GM19324 (cell line): Measurements from ENCODE around the gene LRRC75A.

Source experiments
- ATAC-seq: cut with Tn5 transposase; IDR thresholded peaks from one replicate; pipeline ENCODE4 v1.9.1; 2021; ENCODE audit warnings: mild to moderate bottlenecking, moderate library complexity; ENCODE audit not compliant: unreplicated experiment, low FRiP score

LRRC75A gene

DNA sequence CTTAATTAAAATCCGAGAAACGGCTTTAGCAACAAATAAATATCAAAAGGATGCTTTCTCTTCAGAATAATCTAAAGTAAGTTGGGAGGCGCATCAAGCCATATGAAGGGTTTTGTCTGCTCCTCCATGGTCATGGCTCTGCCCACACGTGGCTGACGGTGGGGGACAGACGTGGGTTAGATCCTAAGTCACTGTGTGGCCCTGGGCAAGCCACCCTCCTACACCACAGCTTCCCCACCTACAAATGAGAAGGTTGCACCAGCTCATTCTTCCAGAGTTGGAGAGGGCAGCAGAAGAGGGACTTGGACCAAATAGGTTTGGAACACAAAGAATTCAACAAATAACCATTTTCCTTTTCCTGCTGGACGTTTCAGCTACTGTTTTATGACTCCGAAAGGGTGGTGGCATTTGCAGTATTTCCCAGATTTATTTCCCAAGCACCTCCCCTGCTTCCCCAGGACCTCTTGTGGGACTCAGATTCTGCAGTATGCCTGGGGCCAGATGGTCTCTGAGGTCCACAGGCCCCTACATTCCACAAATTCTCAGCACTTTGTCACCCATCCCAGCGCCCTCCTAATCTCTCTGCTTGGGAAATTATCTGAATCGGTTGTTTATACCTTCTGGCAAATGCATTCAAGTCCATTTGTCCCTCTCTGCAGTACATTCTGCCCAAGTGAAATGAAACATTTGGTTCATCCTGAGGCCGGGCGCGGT is 17.8 kb downstream of the LRRC75A start:
- ATAC-seq, result no peak

DNA sequence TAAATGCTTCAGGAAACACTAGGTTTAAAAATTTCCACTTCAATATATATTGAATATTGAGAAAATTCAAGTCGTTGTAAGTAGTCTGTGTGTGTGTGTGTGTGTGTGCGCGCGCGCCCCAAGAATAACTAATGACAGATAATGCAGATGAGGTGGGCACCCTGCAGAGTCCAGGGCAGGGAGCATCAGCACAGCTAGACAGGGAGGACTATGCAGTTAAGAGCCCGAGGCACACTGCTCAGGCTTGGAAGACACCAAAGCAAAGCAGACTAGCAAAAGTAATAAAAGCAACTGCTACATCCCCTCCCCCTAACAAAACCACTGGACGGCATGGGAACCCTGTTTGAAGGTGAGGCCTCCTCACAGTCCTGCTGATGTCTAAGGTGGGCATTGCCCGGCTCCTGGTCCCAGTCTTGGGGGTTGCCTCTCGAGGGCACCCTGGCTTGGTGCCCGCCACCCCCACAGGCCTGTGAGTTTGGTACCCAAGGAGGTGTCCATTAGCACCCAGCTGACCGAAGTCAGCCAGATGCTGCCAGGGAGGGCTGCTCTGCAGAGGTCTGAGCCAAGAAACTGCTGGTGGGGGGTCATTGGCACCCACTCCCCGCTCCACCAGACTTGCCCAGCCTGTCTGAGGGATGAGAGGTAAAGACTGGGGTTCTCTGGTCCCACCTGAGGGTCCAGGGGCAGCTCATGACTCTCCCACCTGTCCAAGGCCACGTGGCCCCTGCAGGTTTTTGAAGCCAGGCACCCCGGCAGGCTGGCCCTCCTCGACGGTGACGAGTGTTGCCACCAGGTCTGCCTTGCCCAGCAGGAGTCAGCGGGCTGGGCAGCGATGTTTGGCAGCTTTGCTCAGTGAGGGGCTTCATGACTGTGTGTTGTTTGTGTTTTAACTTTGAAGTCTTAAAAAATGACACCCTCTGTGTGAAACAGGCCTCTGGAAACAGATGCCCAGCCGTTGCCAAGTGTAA is 18.7 kb downstream of the LRRC75A start:
- ATAC-seq, result no peak

DNA sequence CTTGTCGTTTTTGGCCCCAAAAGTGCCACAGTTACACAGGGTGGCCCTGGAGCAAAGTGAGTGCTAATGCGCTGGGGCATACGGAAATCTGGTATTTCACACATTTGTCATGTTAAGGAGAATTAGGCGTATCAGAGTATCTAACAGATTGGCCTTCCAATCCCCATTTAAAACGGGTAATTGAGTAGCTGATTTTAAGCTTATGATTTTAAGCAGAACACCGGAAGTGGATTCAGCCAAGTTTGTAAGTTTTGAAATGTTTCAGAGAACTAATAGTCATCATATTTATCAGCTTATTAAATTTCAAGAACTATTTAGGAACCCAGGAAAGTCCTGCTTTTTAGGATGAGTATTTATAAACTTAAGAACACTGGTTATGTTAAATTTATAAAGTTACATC is 19.5 kb downstream of the LRRC75A start:
- ATAC-seq, result no peak

DNA sequence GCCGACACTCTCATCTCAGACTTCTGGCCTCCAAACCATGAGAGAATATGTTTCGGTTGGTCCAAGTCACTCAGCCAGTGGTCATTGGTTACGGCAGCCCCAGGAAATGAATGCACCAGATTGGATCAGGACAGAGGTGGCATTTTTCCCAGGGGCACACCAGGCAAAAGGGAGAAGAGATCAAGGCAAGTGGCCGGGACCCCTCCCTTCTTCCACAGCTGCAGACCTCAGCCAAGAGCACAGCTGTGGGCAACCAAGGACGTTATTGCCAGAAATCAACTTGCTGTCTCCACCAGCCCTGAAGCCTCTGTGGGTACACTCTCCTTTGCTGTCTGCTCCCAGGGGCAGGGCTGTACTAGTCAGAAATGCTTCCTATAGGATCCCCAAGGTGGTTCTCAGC is 20.7 kb downstream of the LRRC75A start:
- ATAC-seq, result no peak

DNA sequence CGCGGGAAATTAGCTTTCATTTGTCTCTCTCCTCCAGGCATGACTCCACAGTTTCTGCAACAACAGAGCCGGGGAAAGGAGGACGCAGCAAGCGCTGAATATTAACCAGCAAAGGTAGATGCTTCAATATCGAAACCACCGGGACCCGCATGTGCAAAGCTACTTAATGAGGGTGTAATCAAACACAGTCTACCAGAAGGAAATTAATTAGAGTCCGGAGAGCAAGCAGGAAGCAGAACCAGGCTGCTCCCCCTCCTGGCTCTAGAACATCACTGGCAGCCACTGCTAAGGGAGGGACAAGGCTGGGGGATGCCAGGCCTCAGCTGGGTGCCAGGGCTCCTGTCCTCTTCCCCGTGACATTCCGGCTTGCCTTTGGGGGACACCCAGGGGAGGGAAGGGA is 21.7 kb downstream of the LRRC75A start:
- ATAC-seq, result no peak

DNA sequence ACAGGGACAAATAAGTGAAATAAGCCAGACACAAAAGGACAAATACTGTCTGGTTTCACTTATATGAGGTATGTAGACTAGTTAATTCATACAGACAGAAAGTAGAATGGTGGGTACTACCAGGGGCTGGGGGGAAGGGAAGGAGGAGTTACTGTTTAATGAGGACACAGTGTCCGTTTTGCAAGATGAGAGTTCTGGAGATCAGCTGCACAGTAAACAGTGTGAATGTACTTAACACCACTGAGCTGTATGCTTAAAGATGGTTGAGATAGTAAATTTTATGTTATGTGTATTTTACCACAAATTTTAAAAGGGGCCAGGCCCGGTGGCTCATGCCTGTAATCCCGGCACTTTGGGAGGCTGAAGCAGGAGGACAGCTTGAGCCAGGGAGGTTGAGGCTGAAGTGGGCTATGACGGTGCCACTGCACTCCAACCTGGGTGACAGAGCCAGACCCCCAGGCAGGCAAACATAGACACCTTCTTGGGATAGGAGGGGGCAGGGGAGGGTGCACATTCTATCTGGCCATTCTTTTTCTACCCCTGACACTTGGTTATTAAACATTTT is 23.5 kb downstream of the LRRC75A start:
- no peak for ATAC-seq

DNA sequence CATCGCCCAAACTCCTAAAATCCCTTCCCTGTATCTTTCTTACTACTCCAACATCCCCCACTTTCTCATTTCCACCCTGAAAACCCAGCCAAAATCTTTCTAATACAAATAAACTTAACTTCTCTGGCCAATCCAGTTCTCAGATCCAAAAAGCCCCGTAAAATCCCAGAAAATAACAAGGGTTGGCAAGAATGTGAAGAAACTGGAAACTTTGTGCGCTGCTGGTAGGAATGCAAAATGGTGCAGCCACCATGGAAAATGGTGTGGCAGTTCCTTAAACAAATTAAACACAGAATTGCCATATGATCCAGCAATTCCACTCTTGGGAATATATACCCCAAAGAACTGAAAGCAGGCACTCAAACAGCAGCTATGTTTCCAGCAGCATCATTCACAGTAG is 24.1 kb downstream of the LRRC75A start:
- ATAC-seq, result no peak

DNA sequence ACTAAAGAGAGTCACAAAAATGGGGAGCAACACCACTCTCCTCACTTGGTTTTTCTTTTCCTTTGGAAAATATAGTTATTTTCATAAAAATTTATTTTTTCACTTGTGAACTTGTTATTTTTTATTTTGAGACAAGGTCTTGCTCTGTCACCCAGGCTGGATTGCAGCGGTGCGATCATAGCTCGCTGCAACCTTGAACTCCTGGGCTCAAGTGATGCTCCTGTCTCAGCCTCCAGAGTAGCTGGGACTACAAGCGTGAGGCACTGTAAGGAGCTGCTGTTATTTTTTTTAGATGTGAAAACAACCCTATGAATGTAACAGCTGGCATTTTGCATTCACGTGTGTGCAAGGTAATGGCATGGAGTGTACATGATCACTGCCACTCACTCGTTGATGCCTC is 24.9 kb downstream of the LRRC75A start:
- ATAC-seq, result no peak

DNA sequence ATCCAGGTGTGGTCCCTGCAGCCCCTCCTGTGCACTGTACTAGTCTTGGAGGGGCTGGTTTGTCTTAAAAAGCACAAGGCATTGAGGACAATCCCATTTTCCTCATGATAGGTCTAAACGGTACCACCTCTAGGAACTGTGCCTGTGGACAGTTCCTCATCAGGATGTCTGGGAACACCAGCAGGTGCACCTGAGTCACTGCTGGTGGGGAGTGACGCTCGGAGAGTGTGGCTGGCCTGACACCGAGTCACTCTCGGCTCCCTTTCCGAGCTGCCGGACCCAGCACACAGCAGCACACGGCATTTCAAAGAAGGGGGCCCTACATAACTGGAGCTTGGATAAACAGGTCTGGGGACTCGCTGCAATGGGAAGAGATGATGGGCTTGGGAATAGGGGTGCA is 25.6 kb downstream of the LRRC75A start:
- no peak for ATAC-seq

DNA sequence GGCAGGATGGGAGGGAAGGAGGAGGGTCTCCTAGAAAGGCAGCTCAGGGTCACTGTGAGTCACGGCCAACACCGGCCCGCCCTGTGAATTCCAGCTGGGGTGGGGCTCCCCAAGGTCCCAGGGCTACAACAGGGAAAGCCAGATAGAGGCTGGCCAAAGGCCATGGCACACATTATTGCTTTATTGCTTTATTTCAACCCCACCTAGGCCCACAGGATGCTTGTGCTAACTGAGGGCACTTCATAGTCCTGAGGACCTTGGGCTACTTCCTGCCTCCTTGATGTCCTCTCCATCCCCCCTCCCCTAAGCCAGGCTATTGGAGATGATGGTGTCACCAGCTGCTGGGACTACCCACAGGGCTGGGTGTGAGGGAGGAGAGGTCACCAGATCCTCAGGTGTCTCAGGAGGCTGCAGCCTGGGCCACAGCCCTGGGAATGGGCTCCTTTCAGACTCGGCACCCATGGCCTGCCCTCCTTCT is 26.1 kb downstream of the LRRC75A start:
- ATAC-seq, result no peak

DNA sequence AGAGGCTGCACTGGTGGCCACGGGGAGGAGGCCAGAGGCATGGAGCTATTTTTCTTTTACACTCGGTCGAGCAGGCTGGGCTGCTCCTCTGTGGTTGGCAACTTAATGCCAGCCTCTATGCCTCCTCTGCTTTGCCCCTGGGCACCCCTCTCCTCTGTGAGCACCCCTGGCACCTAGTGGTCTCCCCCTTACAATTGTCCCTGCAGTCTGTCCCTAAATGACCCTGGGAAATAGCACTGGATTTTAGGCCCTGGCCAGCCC is 27.0 kb downstream of the LRRC75A start:
- ATAC-seq, result no peak

DNA sequence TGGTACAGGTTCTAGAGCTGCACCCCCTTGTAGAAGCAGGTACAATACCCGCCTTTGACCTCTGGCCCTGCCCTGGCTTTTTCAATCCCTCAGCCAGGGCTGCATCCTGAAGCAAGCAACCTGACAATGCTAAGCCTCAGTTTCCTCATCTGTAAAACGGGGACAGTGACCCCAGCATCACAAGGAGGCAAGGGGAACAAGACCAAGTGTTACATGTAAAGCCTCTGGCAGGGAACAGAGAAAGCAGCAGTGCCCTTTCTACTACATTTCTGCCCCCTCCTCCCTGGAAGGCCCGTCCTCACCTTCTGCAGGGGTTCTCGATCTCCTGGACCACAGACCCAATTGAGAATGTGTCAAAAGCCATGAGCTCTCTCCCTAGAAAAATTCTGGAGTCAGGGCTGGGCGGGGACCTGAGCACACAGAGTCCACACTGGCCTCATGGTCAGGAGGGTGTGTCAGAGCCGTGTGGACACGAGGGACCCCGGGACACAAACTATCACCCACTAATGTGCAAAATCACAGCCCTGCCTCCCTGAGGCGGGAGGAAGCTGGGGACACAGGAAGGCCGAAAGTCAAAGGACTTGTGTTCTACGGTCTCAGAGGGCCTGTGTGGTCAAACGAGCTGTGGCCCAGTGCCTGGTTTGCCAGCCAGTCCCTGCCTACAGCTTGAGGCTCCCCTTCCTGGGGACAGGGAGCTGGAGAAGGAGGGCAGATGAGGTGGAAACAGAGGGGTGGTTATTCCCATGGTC is 27.5 kb downstream of the LRRC75A start:
- ATAC-seq, result no peak

DNA sequence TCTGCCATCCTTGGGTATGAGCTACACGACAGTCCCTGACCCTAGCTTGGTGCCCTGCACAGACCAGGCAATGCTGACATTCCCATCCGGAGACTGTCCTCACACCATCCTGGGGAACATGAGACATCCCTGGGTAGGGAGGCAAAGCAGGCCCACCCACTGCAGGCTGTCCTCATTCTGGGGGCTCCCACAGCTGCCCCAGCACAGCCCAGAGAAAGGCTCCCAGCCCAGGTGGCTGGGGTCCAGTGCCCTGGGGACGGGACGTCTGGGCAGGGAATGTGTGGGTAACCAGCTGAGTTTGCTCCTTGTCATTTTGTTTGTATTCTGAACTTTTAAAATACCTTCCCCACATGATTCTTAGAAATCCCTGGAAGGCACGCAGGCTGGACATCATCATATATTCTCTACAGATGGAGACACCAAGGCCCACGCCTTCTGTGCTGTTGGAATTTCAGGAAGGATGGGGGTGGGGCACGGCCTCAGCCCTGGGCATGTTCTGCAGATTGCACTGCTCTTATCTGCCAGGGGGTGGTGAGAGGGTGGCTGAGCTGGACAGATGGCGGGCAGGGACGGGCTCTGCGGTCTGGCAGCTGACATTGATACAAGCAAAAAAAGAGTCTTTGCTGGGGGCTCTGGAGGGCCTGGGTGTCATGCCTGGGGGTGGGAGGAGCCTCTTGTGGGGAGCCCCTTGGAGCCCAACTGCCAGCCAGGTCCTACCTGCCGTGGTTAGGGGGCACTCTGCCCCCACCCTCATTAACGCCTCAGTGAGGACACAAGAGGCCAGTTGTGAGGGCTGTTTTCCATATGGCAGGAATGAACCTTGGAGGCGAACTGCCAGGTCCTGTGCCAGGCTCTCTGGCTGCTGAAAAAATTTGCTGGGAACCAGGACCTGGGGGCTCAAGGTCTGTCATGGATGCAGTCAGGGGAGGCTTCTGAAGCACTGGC is 28.4 kb downstream of the LRRC75A start:
- no peak for ATAC-seq

DNA sequence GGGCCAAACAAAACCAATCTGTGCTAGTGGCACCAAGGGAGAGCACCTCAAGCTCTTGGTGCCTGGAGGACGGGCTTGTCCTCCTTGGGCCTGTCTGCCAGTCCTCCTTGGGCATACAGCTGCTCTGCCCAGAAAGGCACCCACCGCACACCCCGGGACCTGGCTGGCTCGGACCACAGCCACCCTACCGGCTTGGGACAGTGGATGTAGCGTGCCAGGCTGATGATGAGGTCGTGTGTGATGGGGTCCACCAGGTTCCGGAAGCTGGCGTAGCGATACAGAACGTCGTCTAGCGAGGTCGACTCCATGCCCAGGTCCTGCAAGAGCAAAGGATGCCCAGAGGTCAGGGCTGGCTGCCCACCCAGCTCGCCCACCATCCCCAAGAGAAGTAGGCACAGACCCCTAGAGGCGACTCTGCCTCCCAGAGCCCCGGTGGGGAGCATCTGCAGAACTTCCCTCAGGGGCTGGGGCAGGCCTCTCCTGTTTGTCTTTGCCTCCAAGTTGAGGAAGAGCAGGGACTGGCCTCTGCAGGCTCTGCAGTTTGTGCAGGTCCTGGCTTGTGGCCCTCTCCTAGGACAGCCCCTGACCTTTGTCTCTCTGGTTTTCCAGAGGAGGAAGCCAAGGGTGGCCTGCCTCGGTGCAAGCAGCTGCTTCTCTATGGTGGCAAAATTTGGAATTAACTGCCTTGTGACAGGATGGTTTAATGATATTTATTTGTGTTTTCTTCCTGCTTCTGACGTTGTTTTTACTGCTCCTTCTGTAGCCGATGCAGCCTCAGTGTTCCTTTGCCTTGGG is 29.7 kb downstream of the LRRC75A start:
- ATAC-seq, result no peak

DNA sequence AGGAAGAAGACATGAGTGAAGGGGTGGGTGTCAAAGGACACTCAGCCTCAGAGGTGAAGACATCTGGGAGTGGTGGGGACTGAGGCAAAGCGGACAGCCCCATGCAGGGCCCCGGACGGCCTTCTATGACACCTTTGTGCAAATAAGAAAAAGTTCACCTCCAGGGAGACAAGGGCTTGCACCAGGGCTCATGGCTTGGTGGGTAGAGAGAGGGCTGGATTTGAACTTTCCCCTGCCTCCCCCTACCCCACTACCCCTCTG is 30.5 kb downstream of the LRRC75A start:
- ATAC-seq, result no peak

DNA sequence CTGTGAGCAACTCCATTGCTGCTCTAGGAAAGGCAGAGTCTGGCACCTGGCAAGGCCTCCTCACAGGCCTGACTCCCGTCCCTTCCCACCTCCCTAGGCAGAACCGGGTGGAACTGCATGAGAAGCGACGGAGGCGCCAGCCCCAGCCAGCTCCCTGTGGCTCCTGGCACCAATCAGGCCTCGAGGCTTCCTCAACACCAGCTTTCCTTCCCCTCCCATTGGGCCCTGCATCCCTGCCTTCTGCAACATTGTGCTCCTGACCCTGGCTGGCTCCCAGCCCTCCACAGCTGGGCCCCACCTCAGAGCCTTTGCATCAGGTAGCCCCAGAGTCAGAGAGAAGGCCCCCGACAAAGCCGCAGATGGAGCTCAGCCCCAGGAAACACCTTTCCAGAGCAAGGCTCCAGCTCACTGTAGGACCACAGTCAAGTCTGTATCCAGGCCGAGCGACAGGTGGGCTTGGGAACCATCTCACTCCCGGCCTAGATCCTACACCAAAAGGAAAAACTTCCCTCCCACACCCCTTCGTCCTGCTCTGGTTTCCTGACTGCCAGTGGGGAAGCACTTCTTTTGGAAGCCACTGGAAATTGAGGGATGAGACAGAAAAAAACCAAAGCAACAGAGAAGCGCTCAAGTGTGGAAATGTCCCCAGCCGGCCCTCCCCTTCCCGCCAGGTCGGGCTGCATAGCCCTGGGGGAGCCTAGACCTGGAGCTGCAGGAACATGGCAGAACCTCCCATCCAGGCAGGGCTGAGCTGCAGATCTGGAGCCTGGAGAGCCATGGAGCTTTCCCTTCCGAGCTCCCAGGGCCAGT is 31.0 kb downstream of the LRRC75A start:
- ATAC-seq, result no peak

DNA sequence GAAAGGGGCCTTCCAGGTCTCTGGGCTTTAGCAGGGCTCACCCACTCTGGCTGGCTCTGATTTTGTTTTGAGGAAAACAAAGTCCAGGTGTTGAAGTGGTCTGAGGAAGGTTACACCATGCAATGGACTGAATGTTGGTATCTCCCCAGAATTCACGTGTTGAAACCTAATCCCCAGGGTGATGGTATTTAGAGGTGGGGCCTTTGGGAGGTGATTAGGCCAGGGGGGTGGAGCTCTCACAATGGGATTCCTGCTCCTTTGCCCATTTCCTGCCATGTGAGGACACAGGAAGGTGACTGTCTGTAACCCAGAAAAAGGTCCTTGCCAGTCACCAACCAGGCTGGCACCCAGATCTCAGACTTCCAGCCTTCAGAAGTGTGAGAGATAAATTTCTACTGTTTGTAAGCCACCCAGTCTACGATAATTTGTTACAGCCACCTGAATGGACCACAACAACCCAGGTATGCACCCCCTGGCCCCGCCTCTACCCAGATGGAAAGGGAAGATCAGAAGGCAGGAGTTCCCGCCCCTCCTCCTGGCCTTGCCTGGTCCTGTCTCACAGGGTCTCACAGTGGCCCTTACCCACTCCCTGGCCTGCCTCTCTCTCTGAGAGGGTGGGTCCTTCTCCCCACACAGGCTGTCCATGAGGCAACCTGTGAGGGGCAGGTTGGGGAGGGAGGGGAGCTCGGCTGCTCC is 32.0 kb downstream of the LRRC75A start:
- ATAC-seq, result no peak

DNA sequence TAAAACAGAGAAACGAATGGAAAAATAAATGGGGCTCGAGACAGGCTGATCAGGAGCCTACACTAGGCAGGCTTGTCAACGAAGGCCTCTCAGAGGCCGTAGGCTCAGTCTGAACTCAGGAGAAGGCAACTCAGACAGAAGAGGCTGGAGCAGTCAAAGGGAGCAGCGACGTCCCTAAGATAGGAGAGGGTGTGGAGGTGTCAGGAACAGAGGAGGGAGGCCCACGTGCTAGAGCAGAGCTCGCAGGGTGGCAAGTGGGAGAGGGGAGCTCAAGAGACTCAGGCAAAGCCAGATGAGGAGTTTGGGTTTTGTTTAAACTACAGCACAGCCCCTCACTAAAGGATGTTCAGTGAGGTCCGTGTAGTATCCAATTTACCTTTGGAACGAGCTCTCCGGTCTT is 32.7 kb downstream of the LRRC75A start:
- no peak for ATAC-seq
